ENCODE results near the gene RNF166.

RNF166 gene

GRCh38 chr16:88692861-88693260 lies 13.3 kb downstream of the RNF166 start:
- no peaks in the 10 kb centered on the region for H3K9me3 ChIP-seq (ENCODE audit: control insufficient read depth, low read length)
- peak overlapping the region; percentile 29 for H3K4me3 ChIP-seq (ENCODE audit: insufficient read depth, low read depth, low read length, poor library complexity, severe bottlenecking)
- no peak for DNase-seq
- peaks cover 29% of the 10 kb centered on the region for H3K36me3 ChIP-seq (ENCODE audit: control insufficient read depth, insufficient read depth, low read length)
- no peaks in the 10 kb centered on the region for H3K27me3 ChIP-seq (replicated peaks; ENCODE audit: control insufficient read depth, insufficient read depth, low read length, poor library complexity, severe bottlenecking)
- peaks cover 53% of the 10 kb centered on the region for H3K4me1 ChIP-seq (ENCODE audit: control insufficient read depth, insufficient read depth, low read length, poor library complexity, severe bottlenecking)
- H3K27ac ChIP-seq (ENCODE audit: insufficient read depth, low read length, poor library complexity, severe bottlenecking), result peak overlapping the region; percentile 56

- peak overlapping the region; percentile 56 for H3K27ac ChIP-seq (ENCODE audit: insufficient read depth, low read length, poor library complexity, severe bottlenecking)
- H3K4me1 ChIP-seq (ENCODE audit: control insufficient read depth, insufficient read depth, low read length, poor library complexity, severe bottlenecking), result peaks cover 48% of the 10 kb centered on the region
- no peak overlapping the region for H3K4me3 ChIP-seq (ENCODE audit: insufficient read depth, low read depth, low read length, poor library complexity, severe bottlenecking)
- H3K27me3 ChIP-seq (replicated peaks; ENCODE audit: control insufficient read depth, insufficient read depth, low read length, poor library complexity, severe bottlenecking), result no peaks in the 10 kb centered on the region
- DNase-seq, result no peak
- no peaks in the 10 kb centered on the region for H3K9me3 ChIP-seq (ENCODE audit: control insufficient read depth, low read length)
- peaks cover 20% of the 10 kb centered on the region for H3K36me3 ChIP-seq (ENCODE audit: control insufficient read depth, insufficient read depth, low read length)
Measured at GRCh38 chr16:88691924-88692560, 14.2 kb downstream of the RNF166 start.

GRCh38 chr16:88691129-88691813 lies 14.9 kb downstream of the RNF166 start:
- Histone ChIP-seq H3K27me3 (replicated peaks; ENCODE audit: control insufficient read depth, insufficient read depth, low read length, poor library complexity, severe bottlenecking) (no peaks in the 10 kb centered on the region), H3K9me3 (ENCODE audit: control insufficient read depth, low read length) (no peaks in the 10 kb centered on the region), H3K4me3 (ENCODE audit: insufficient read depth, low read depth, low read length, poor library complexity, severe bottlenecking) (no peak overlapping the region), H3K27ac (ENCODE audit: insufficient read depth, low read length, poor library complexity, severe bottlenecking) (peak overlapping the region; percentile 56), H3K4me1 (ENCODE audit: control insufficient read depth, insufficient read depth, low read length, poor library complexity, severe bottlenecking) (peaks cover 53% of the 10 kb centered on the region), H3K36me3 (ENCODE audit: control insufficient read depth, insufficient read depth, low read length) (peaks cover 13% of the 10 kb centered on the region)
- no peak for DNase-seq

- H3K27ac ChIP-seq (ENCODE audit: insufficient read depth, low read length, poor library complexity, severe bottlenecking), result no peak overlapping the region
- no peak for DNase-seq
- no peak overlapping the region for H3K4me3 ChIP-seq (ENCODE audit: insufficient read depth, low read depth, low read length, poor library complexity, severe bottlenecking)
- H3K4me1 ChIP-seq (ENCODE audit: control insufficient read depth, insufficient read depth, low read length, poor library complexity, severe bottlenecking), result peaks cover 56% of the 10 kb centered on the region
- peaks cover 5% of the 10 kb centered on the region for H3K36me3 ChIP-seq (ENCODE audit: control insufficient read depth, insufficient read depth, low read length)
- no peaks in the 10 kb centered on the region for H3K9me3 ChIP-seq (ENCODE audit: control insufficient read depth, low read length)
- H3K27me3 ChIP-seq (replicated peaks; ENCODE audit: control insufficient read depth, insufficient read depth, low read length, poor library complexity, severe bottlenecking), result no peaks in the 10 kb centered on the region
Measured at GRCh38 chr16:88690341-88691128, 15.7 kb downstream of the RNF166 start.

- peaks cover 52% of the 10 kb centered on the region for H3K4me1 ChIP-seq (ENCODE audit: control insufficient read depth, insufficient read depth, low read length, poor library complexity, severe bottlenecking)
Measured at GRCh38 chr16:88688013-88688778, 18.0 kb downstream of the RNF166 start.

GRCh38 chr16:88687676-88688012 lies 18.6 kb downstream of the RNF166 start:
- no peaks in the 10 kb centered on the region for H3K27me3 ChIP-seq (replicated peaks; ENCODE audit: control insufficient read depth, insufficient read depth, low read length, poor library complexity, severe bottlenecking)
- H3K4me3 ChIP-seq (ENCODE audit: insufficient read depth, low read depth, low read length, poor library complexity, severe bottlenecking), result no peak overlapping the region
- DNase-seq, result no peak
- no peaks in the 10 kb centered on the region for H3K9me3 ChIP-seq (ENCODE audit: control insufficient read depth, low read length)
- peaks cover 4% of the 10 kb centered on the region for H3K36me3 ChIP-seq (ENCODE audit: control insufficient read depth, insufficient read depth, low read length)
- no peak overlapping the region for H3K27ac ChIP-seq (ENCODE audit: insufficient read depth, low read length, poor library complexity, severe bottlenecking)
- H3K4me1 ChIP-seq (ENCODE audit: control insufficient read depth, insufficient read depth, low read length, poor library complexity, severe bottlenecking), result peaks cover 46% of the 10 kb centered on the region

More at GRCh38 chr16:88688013-88688778, 18.0 kb downstream of the RNF166 start:
- Histone ChIP-seq H3K27ac (ENCODE audit: insufficient read depth, low read length, poor library complexity, severe bottlenecking) (no peak overlapping the region), H3K27me3 (replicated peaks; ENCODE audit: control insufficient read depth, insufficient read depth, low read length, poor library complexity, severe bottlenecking) (no peaks in the 10 kb centered on the region), H3K36me3 (ENCODE audit: control insufficient read depth, insufficient read depth, low read length) (peaks cover 4% of the 10 kb centered on the region), H3K9me3 (ENCODE audit: control insufficient read depth, low read length) (no peaks in the 10 kb centered on the region), H3K4me3 (ENCODE audit: insufficient read depth, low read depth, low read length, poor library complexity, severe bottlenecking) (no peak overlapping the region)
- no peak for DNase-seq

- Histone ChIP-seq H3K36me3 (ENCODE audit: control insufficient read depth, insufficient read depth, low read length) (peaks cover 4% of the 10 kb centered on the region), H3K27me3 (replicated peaks; ENCODE audit: control insufficient read depth, insufficient read depth, low read length, poor library complexity, severe bottlenecking) (no peaks in the 10 kb centered on the region), H3K27ac (ENCODE audit: insufficient read depth, low read length, poor library complexity, severe bottlenecking) (no peak overlapping the region), H3K9me3 (ENCODE audit: control insufficient read depth, low read length) (no peaks in the 10 kb centered on the region), H3K4me1 (ENCODE audit: control insufficient read depth, insufficient read depth, low read length, poor library complexity, severe bottlenecking) (peaks cover 45% of the 10 kb centered on the region), H3K4me3 (ENCODE audit: insufficient read depth, low read depth, low read length, poor library complexity, severe bottlenecking) (no peak overlapping the region)
- no peak for DNase-seq
Measured at GRCh38 chr16:88687254-88687576, 19.0 kb downstream of the RNF166 start.

- Histone ChIP-seq H3K4me1 (ENCODE audit: control insufficient read depth, insufficient read depth, low read length, poor library complexity, severe bottlenecking) (peaks cover 45% of the 10 kb centered on the region), H3K4me3 (ENCODE audit: insufficient read depth, low read depth, low read length, poor library complexity, severe bottlenecking) (peak within 1 kb of the TSS; percentile 88), H3K27me3 (replicated peaks; ENCODE audit: control insufficient read depth, insufficient read depth, low read length, poor library complexity, severe bottlenecking) (no peaks in the 10 kb centered on the region), H3K36me3 (ENCODE audit: control insufficient read depth, insufficient read depth, low read length) (peaks cover 4% of the 10 kb centered on the region), H3K27ac (ENCODE audit: insufficient read depth, low read length, poor library complexity, severe bottlenecking) (peak within 1 kb of the TSS; percentile 72), H3K9me3 (ENCODE audit: control insufficient read depth, low read length) (no peaks in the 10 kb centered on the region)
- peak; percentile 79 to 85 (median 80) for DNase-seq
Measured at GRCh38 chr16:88686439-88687253, 19.6 kb downstream of the RNF166 start, which contains the start of gene SNAI3. SNAI3 (minus strand) TSS chr16:88686507; CDS start chr16:88686406, 101 bp downstream.

- peak in 2 of 3 donors; percentile 29 to 48 for DNase-seq
- Histone ChIP-seq H3K27me3 (replicated peaks; ENCODE audit: control insufficient read depth, insufficient read depth, low read length, poor library complexity, severe bottlenecking) (no peaks in the 10 kb centered on the region), H3K36me3 (ENCODE audit: control insufficient read depth, insufficient read depth, low read length) (peaks cover 5% of the 10 kb centered on the region), H3K4me3 (ENCODE audit: insufficient read depth, low read depth, low read length, poor library complexity, severe bottlenecking) (peak overlapping the region; percentile 88), H3K9me3 (ENCODE audit: control insufficient read depth, low read length) (no peaks in the 10 kb centered on the region), H3K27ac (ENCODE audit: insufficient read depth, low read length, poor library complexity, severe bottlenecking) (peak overlapping the region; percentile 72), H3K4me1 (ENCODE audit: control insufficient read depth, insufficient read depth, low read length, poor library complexity, severe bottlenecking) (peaks cover 44% of the 10 kb centered on the region)
Measured at GRCh38 chr16:88686062-88686438, 20.2 kb downstream of the RNF166 start.

Measured in effector memory CD4-positive, alpha-beta T cell (primary cell).